ENCODE data around the gene OR6B3.

The OR6B3 gene

DNA sequence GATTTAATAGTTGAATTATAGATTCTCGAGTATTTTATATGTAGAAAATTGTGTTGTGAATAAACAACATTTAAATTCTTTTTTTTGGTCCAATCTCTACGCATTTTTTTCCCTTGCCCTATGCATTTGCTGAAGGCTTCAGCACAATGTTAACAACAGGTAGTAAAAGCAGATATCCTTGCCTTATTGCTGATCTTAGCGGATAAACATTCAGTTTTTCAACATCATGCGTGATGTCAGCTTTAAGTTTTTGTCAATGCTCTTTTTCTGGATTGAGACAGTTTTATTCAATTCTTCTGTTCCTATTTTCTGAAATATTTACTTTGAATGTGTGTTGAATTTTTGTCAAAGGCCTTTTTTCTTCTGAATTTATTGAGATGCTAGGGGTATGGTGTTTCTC lies 11.6 kb upstream of the OR6B3 start:
- no peak overlapping the region for H3K27ac ChIP-seq (ENCODE audit: low read depth, low read length)

DNA sequence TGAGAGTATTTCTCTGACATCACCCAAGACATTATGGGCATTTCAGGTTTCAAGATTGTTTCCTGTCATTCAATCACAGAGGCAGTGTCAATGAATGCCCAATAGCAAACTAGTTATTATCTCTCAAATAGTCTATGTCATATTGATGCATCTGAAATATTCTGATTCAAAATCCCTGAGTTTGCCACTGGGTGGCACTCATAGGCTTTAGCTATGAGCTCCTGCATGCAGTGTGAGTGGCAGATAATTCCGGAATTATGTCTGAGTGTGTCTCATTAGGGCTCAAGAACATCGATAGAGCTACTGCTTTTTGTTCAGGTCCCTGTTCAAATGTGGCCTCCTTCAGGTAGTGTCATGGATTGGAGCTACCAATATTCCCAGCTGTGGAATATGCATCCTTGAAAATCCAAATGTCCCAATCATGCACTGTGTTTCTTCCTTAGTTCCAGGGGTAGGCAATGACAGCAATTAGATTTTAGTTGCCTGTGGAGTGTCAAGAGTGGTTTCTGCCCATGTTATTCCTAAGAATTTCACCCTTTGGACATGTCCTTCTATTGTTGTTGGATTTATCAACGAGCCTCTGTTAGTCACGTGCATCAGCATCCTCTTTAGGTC lies 7.8 kb upstream of the OR6B3 start:
- Histone ChIP-seq H3K27me3 (ENCODE audit: low read length) (no peaks in the 10 kb centered on the region), H4K20me1 (ENCODE audit: low read depth, low read length) (no peaks in the 10 kb centered on the region), H3K79me2 (ENCODE audit: insufficient read depth, low read length) (no peaks in the 10 kb centered on the region), H3K9me3 (ENCODE audit: insufficient read depth, low read length) (no peaks in the 10 kb centered on the region), H3K9ac (ENCODE audit: low read length) (no peak overlapping the region), H3K9me2 (replicated peaks; ENCODE audit: insufficient read depth, low read length) (no peaks in the 10 kb centered on the region), H3K4me3 (ENCODE audit: insufficient read depth, low read length, poor library complexity, severe bottlenecking) (no peak overlapping the region), H3K4me2 (ENCODE audit: low read depth, low read length, poor library complexity, severe bottlenecking) (no peak overlapping the region), H3F3A (ENCODE audit: insufficient read depth) (no peaks in the 10 kb centered on the region), H3K36me3 (ENCODE audit: low read length) (no peaks in the 10 kb centered on the region), H3K27ac (ENCODE audit: low read depth, low read length) (no peak overlapping the region), H2AFZ (ENCODE audit: low read depth, low read length, severe bottlenecking) (no peak overlapping the region)
- no peak for TF ChIP-seq EZH2phosphoT487 (conservative IDR thresholded peaks at IDR 0.05; ENCODE audit: low read length)
- TF ChIP-seq, protein P1, sequence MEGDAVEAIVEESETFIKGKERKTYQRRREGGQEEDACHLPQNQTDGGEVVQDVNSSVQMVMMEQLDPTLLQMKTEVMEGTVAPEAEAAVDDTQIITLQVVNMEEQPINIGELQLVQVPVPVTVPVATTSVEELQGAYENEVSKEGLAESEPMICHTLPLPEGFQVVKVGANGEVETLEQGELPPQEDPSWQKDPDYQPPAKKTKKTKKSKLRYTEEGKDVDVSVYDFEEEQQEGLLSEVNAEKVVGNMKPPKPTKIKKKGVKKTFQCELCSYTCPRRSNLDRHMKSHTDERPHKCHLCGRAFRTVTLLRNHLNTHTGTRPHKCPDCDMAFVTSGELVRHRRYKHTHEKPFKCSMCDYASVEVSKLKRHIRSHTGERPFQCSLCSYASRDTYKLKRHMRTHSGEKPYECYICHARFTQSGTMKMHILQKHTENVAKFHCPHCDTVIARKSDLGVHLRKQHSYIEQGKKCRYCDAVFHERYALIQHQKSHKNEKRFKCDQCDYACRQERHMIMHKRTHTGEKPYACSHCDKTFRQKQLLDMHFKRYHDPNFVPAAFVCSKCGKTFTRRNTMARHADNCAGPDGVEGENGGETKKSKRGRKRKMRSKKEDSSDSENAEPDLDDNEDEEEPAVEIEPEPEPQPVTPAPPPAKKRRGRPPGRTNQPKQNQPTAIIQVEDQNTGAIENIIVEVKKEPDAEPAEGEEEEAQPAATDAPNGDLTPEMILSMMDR (IDR thresholded peaks at IDR 0.05; ENCODE audit: insufficient read depth, low read length, poor library complexity, severe bottlenecking): peak; percentile 43

More for the DNA sequence above, 11.6 kb upstream of the OR6B3 start:
- H3K27me3 ChIP-seq (ENCODE audit: low read length): no peaks in the 10 kb centered on the region
- H3K9me2 ChIP-seq (replicated peaks; ENCODE audit: insufficient read depth, low read length): no peaks in the 10 kb centered on the region
- H3K36me3 ChIP-seq (ENCODE audit: low read length): no peaks in the 10 kb centered on the region
- no peaks in the 10 kb centered on the region for H3F3A ChIP-seq (ENCODE audit: insufficient read depth)
- H3K9me3 ChIP-seq (ENCODE audit: insufficient read depth, low read length): no peaks in the 10 kb centered on the region
- H3K4me2 ChIP-seq (ENCODE audit: low read depth, low read length, poor library complexity, severe bottlenecking): no peak overlapping the region
- TF ChIP-seq, protein P1 (IDR thresholded peaks at IDR 0.05; ENCODE audit: insufficient read depth, low read length, poor library complexity, severe bottlenecking): no peak
- TF ChIP-seq EZH2phosphoT487 (conservative IDR thresholded peaks at IDR 0.05; ENCODE audit: low read length): no peak
- no peaks in the 10 kb centered on the region for H4K20me1 ChIP-seq (ENCODE audit: low read depth, low read length)
- H3K9ac ChIP-seq (ENCODE audit: low read length): no peak overlapping the region
- no peak overlapping the region for H2AFZ ChIP-seq (ENCODE audit: low read depth, low read length, severe bottlenecking)
- no peak overlapping the region for H3K4me3 ChIP-seq (ENCODE audit: insufficient read depth, low read length, poor library complexity, severe bottlenecking)
- no peaks in the 10 kb centered on the region for H3K79me2 ChIP-seq (ENCODE audit: insufficient read depth, low read length)

DNA sequence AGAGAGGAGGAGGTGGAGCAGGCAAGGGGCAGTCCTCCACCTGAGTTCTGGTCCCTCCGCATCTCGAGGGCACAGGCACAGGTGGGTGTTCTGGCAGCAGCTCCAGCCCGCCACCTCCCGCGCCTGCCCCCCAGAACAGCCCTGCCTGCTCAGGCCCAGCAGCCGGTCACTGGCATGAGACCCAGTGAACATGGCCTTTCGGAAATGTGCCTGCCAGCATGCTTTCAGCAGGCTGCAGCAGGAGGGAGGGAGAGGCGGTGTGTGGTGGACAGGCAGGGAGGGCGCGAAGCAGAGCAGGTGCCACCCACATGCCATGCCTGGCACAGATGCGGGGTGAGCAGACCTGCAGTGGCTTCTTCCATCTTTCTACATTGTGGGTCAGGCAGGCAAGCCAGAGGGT lies 3.4 kb upstream of the OR6B3 start:
- H3K27me3 ChIP-seq (ENCODE audit: low read length): no peaks in the 10 kb centered on the region
- no peak overlapping the region for H3K27ac ChIP-seq (ENCODE audit: low read depth, low read length)
- no peak overlapping the region for H2AFZ ChIP-seq (ENCODE audit: low read depth, low read length, severe bottlenecking)
- H3K9me2 ChIP-seq (replicated peaks; ENCODE audit: insufficient read depth, low read length): no peaks in the 10 kb centered on the region
- H3K79me2 ChIP-seq (ENCODE audit: insufficient read depth, low read length): no peaks in the 10 kb centered on the region
- no peak overlapping the region for H3K4me3 ChIP-seq (ENCODE audit: insufficient read depth, low read length, poor library complexity, severe bottlenecking)
- H3K9ac ChIP-seq (ENCODE audit: low read length): no peak overlapping the region
- no peaks in the 10 kb centered on the region for H4K20me1 ChIP-seq (ENCODE audit: low read depth, low read length)
- H3K36me3 ChIP-seq (ENCODE audit: low read length): no peaks in the 10 kb centered on the region
- no peak for TF ChIP-seq EZH2phosphoT487 (conservative IDR thresholded peaks at IDR 0.05; ENCODE audit: low read length)
- TF ChIP-seq, protein P1 (IDR thresholded peaks at IDR 0.05; ENCODE audit: insufficient read depth, low read length, poor library complexity, severe bottlenecking): no peak
- no peak overlapping the region for H3K4me2 ChIP-seq (ENCODE audit: low read depth, low read length, poor library complexity, severe bottlenecking)
- no peaks in the 10 kb centered on the region for H3K9me3 ChIP-seq (ENCODE audit: insufficient read depth, low read length)
- H3F3A ChIP-seq (ENCODE audit: insufficient read depth): no peaks in the 10 kb centered on the region

Data from SU-DHL-6 (cell line).